GM23248 (cell line): ENCODE measurements around the gene FSIP1.

ENCODE experiments used
- EZH2 ChIP-seq: fragments of 200-600 bp; sonication (generic); IDR thresholded peaks from 2 replicates; pipeline ENCODE4 v1.6.1; 2018; ENCODE audit warnings: antibody characterized with exemption, mild to moderate bottlenecking; ENCODE audit not compliant: insufficient read depth, poor library complexity, severe bottlenecking
- EZH2phosphoT487 ChIP-seq: fragments of 200-600 bp; sonication (generic); IDR thresholded peaks from 2 replicates; pipeline ENCODE4 v1.6.1; 2018; ENCODE audit warnings: antibody characterized with exemption, moderate library complexity, mild to moderate bottlenecking, low read depth; ENCODE audit not compliant: insufficient read depth

DNA sequence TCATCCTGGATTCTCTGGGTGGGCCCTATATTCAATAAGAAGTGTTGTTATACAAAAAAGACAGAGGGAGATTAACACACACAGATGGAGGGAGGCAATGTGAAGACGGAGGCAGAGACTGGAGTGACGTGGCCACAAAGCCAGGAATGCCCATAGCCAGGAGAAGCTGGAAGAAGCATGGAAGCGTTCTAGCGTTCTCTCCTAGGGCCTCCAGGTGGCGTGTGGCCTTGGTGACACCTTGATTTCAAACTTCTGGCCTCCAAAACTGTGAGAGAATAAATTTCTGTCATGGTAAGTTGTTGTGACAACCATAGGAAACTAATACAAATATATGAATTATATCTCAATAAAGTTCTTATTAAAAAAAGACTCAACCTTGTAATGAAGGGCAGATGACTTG lies 180.5 kb downstream of the FSIP1 start:
- TF ChIP-seq EZH2 (no peak), EZH2phosphoT487 (no peak)
